ENCODE measurements around the gene ALG12. TPM values are rescaled to one million over a fixed set of nuclear protein-coding genes. Genes with fewer than 3 reads are reported as not detected.

ALG12 gene
- total and polyA plus RNA-seq, 2 of the 13 experiments (the other 11 are each of a cell fraction or from before 2014, with no cell fraction given), result 7.8 to 15.8 TPM

DNA sequence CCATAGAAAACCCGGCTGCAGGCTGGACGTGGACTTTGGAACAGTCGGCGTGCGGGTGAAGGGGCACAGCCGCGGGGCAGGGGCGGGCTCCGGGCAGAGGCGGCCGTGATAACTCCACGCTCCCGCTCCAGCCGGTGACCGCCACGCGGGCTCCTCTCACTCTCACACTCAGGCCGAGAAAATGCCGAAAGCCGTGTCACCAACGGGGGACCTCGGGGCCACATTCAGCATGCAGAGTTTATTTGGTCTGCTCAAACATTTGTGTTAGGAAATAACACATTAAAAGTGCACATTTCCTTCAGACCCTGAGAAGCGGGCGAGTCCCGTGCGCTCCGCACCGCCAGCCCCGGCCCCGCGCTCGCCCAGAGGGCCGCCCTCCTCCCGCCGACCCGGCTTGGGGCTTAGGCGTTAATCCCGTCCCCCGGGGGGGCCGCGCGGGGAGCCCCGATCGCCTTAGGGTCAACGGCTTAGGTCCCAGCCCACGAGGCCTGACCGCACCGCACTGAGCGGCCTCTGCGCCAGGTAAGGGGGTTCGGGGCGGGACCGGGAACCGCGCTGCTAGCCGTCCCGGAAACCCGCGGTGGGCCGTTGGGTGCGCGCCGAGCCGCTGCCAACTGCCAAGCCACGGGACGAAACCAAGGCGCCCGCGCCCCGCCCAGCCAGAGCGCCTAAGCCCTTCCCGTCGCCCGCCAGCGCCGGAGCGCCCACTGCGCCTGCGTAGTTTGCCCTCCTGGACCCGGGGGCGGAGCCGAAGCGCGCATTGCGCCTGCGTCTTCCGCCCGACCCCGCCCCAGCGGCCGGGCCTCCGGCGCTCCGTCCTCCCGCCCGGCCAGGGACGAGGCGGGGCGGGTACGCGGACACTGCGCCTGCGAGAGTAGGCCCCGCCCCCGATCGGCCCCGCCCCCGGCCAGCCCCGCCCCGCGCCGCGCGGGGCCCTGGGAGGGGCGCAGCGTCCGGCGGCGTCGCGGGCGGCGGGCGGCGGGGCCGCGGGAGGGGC lies 65.0 kb downstream of the ALG12 start, which contains the start of gene ZBED4 (continued):
- TF ChIP-seq ZNF24 (IDR thresholded peaks at IDR 0.05), result no peak
- TF ChIP-seq ZNF335 (CRISPR knock-in tag; IDR thresholded peaks at IDR 0.05), result no peak
- no peak for TF ChIP-seq ARNT (IDR thresholded peaks at IDR 0.05)
- TF ChIP-seq ZNF777 (CRISPR knock-in tag; IDR thresholded peaks at IDR 0.05), result peak; percentile 58; the same call in 1 of the 2 replicates
- TF ChIP-seq ZNF432 (CRISPR knock-in tag; IDR thresholded peaks at IDR 0.05; ENCODE audit: borderline replicate concordance), result 0 out of 2 replicates have a peak, but pooled peaks have one; percentile 68
- no peak for TF ChIP-seq THAP9 (CRISPR knock-in tag; IDR thresholded peaks at IDR 0.05; ENCODE audit: borderline replicate concordance)
- no peak for TF ChIP-seq ZNF550 (CRISPR knock-in tag; IDR thresholded peaks at IDR 0.05; ENCODE audit: borderline replicate concordance)
- no peak for TF ChIP-seq NFKBIZ (CRISPR knock-in tag; IDR thresholded peaks at IDR 0.05)
- TF ChIP-seq, protein P1, sequence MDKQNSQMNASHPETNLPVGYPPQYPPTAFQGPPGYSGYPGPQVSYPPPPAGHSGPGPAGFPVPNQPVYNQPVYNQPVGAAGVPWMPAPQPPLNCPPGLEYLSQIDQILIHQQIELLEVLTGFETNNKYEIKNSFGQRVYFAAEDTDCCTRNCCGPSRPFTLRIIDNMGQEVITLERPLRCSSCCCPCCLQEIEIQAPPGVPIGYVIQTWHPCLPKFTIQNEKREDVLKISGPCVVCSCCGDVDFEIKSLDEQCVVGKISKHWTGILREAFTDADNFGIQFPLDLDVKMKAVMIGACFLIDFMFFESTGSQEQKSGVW (CRISPR knock-in tag; IDR thresholded peaks at IDR 0.05; ENCODE audit: borderline replicate concordance), result no peak
- TF ChIP-seq CTCF (CRISPR knock-in tag; IDR thresholded peaks at IDR 0.05), result no peak
- TF ChIP-seq, protein P2, sequence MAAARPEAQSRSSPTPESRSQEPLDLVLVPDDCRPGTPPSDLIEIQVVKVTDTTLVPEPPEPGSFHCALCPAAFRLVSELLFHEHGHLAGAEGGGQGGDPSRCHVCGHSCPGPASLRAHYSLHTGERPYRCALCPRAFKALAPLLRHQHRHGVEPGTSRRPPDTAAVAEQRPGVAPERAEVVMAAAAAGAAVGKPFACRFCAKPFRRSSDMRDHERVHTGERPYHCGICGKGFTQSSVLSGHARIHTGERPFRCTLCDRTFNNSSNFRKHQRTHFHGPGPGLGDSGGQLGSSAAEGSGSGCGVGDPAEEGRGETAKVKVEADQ (CRISPR knock-in tag; IDR thresholded peaks at IDR 0.05; ENCODE audit: borderline replicate concordance), result peak; percentile 56; the same call in 1 of the 2 replicates
- peak; percentile 51 for TF ChIP-seq NR2C2 (CRISPR knock-in tag; IDR thresholded peaks at IDR 0.05; ENCODE audit: borderline replicate concordance)
- no peak for TF ChIP-seq ZNF713 (CRISPR knock-in tag; IDR thresholded peaks at IDR 0.05)
- no peak; the same call in 1 of the 2 replicates for TF ChIP-seq ETS1 (CRISPR knock-in tag; IDR thresholded peaks at IDR 0.05)
- no peak for TF ChIP-seq HNRNPL (IDR thresholded peaks at IDR 0.05; ENCODE audit: low read depth, low read length)
- TF ChIP-seq CCAR2 (optimal IDR thresholded peaks at IDR 0.05; ENCODE audit: low read depth, low read length), result no peak
- TF ChIP-seq MZF1 (CRISPR knock-in tag; IDR thresholded peaks at IDR 0.05; ENCODE audit: borderline replicate concordance), result no peak
- no peak for TF ChIP-seq ZFP90 (CRISPR knock-in tag; IDR thresholded peaks at IDR 0.05; ENCODE audit: borderline replicate concordance)
